ENCODE measurements around the gene PRKCH. TPM values are rescaled to one million over a fixed set of nuclear protein-coding genes. Genes with fewer than 3 reads are reported as not detected.

PRKCH gene
- total RNA-seq, 4 donors from 2014 or later: 17.9 to 105 (median 63.5) TPM

GRCh38 chr14:61485661-61486060 is 164.3 kb downstream of the PRKCH start:
- H3K36me3 ChIP-seq: no peaks in the 10 kb centered on the region
- TF ChIP-seq POLR2A (IDR thresholded peaks at IDR 0.05) (no peak), CTCF (IDR thresholded peaks at IDR 0.05) (no peak)
- H3K4me3 ChIP-seq: no peak overlapping the region
- H3K27me3 ChIP-seq: no peaks in the 10 kb centered on the region
- H3K4me1 ChIP-seq: no peaks in the 10 kb centered on the region
- no peak for DNase-seq
- H3K9me3 ChIP-seq: no peaks in the 10 kb centered on the region
- intact Hi-C loops (cut with DNase I; ENCODE audit: low total_unique reads): no loop called here
- H3K27ac ChIP-seq: no peak overlapping the region

- Histone ChIP-seq H3K4me1 (no peaks in the 10 kb centered on the region), H3K36me3 (no peaks in the 10 kb centered on the region), H3K27ac (no peak overlapping the region), H3K27me3 (no peaks in the 10 kb centered on the region), H3K4me3 (no peak overlapping the region), H3K9me3 (no peaks in the 10 kb centered on the region)
- no peak for DNase-seq
- TF ChIP-seq POLR2A (IDR thresholded peaks at IDR 0.05) (no peak), CTCF (IDR thresholded peaks at IDR 0.05) (no peak)
- intact Hi-C loops (cut with DNase I; ENCODE audit: low total_unique reads): no loop called here
Measured at GRCh38 chr14:61486930-61487495, 165.6 kb downstream of the PRKCH start.

DNA sequence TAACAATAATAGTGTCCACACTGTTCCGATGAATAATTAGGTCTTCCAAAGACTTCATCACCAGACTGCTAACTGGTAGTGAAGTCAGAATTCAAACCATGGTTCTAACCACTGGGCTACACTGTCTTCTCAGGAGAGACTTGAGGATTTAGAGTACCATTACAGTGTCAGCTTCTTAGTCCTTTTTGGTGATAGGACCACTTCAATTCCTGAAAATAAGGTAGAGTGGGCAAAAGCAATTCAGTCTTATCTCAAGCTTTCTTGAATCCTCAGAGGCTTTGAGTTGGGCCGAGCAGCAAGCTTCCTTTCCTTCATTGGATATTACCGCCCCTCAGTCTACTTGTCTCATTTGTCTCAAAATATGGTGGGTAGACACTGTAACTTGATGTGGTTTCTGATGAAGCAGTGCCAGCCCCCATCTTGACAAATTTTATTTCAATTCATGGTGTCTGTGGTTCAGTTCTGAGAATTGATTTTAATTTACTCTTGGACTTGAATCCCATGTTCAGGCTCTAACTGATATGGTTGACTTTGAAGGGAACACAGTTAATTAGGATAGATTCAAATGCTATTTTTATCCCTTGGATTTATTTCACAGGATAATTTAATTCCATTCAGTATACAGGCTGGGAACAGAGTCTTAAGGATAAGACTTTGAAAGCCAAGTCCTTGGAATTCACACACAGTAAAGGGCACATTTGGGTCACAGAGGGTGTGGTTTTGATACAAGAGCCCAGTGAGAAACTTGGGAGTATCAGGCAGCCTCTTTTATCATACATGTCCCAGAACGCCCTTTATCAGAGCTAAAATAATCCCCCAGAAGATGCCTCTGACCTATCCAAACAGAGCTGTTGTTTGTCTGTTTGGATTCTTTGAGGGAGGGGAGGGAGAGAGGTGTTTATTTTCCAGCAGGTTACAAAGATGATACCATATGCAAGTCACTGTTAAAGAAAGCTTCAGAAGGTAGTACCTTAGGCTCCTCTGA is 167.3 kb downstream of the PRKCH start:
- Histone ChIP-seq H3K36me3 (no peaks in the 10 kb centered on the region), H3K9me3 (no peaks in the 10 kb centered on the region), H3K4me3 (no peak overlapping the region), H3K27ac (no peak overlapping the region), H3K27me3 (no peaks in the 10 kb centered on the region), H3K4me1 (no peaks in the 10 kb centered on the region)
- no peak for DNase-seq
- TF ChIP-seq POLR2A (IDR thresholded peaks at IDR 0.05) (no peak), CTCF (IDR thresholded peaks at IDR 0.05) (no peak)
- intact Hi-C loops (cut with DNase I; ENCODE audit: low total_unique reads): no loop called here

- TF ChIP-seq POLR2A (IDR thresholded peaks at IDR 0.05): no peak
- no peak for TF ChIP-seq CTCF (IDR thresholded peaks at IDR 0.05)
- intact Hi-C loops (cut with DNase I; ENCODE audit: low total_unique reads): no loop called here
- peak overlapping the region in 1 of 2 donors; percentile 18 for H3K27ac ChIP-seq
Measured at GRCh38 chr14:61489512-61489911, 168.1 kb downstream of the PRKCH start.

GRCh38 chr14:61489932-61490331 is 168.6 kb downstream of the PRKCH start:
- no peaks in the 10 kb centered on the region for H3K4me1 ChIP-seq
- no peaks in the 10 kb centered on the region for H3K36me3 ChIP-seq
- no peaks in the 10 kb centered on the region for H3K27me3 ChIP-seq
- no peak overlapping the region for H3K27ac ChIP-seq
- intact Hi-C loops (cut with DNase I; ENCODE audit: low total_unique reads): no loop called here
- TF ChIP-seq CTCF (IDR thresholded peaks at IDR 0.05) (no peak), POLR2A (IDR thresholded peaks at IDR 0.05) (no peak)
- H3K9me3 ChIP-seq: no peaks in the 10 kb centered on the region
- DNase-seq: no peak
- no peak overlapping the region for H3K4me3 ChIP-seq

More at GRCh38 chr14:61489512-61489911, 168.1 kb downstream of the PRKCH start:
- no peaks in the 10 kb centered on the region for H3K9me3 ChIP-seq
- no peaks in the 10 kb centered on the region for H3K36me3 ChIP-seq
- no peak overlapping the region for H3K4me3 ChIP-seq
- H3K4me1 ChIP-seq: no peaks in the 10 kb centered on the region
- H3K27me3 ChIP-seq: no peaks in the 10 kb centered on the region
- no peak for DNase-seq
